Fibroblast of mammary gland (primary cell): ENCODE measurements around the gene ADAMTS20.

Source experiments
- DNase-seq: peaks from one replicate; pipeline ENCODE4 v3.0.0-alpha.2; 2010; ENCODE audit warnings: low read depth
- H3K4me3 ChIP-seq: 2 replicates; pipeline ENCODE4 v1.5.1; 2011; ENCODE audit warnings: low read depth, mild to moderate bottlenecking, low read length, moderate library complexity; ENCODE audit not compliant: control insufficient read depth
- CTCF ChIP-seq: conservative IDR thresholded peaks from 2 replicates; pipeline ENCODE4 v1.5.1; 2011; ENCODE audit warnings: low read depth, low read length, inconsistent platforms; ENCODE audit not compliant: control insufficient read depth, insufficient read depth

The ADAMTS20 gene

GRCh38 chr12:43453761-43454160 is 98.2 kb downstream of the ADAMTS20 start:
- TF ChIP-seq CTCF = no peak
- no peak for DNase-seq
- no peak overlapping the region for H3K4me3 ChIP-seq

GRCh38 chr12:43444940-43445564 is 107.0 kb downstream of the ADAMTS20 start:
- peak; percentile 70 for DNase-seq
- no peak overlapping the region for H3K4me3 ChIP-seq
- peak; percentile 95 for TF ChIP-seq CTCF

GRCh38 chr12:43436597-43436996 is 115.4 kb downstream of the ADAMTS20 start:
- H3K4me3 ChIP-seq = no peak overlapping the region
- no peak for DNase-seq
- no peak for TF ChIP-seq CTCF

- no peak overlapping the region for H3K4me3 ChIP-seq
- no peak for DNase-seq
- TF ChIP-seq CTCF = no peak
These were observed 117.4 kb downstream of the ADAMTS20 start for GRCh38 chr12:43434614-43435013.

- no peak overlapping the region for H3K4me3 ChIP-seq
- no peak for DNase-seq
- TF ChIP-seq CTCF = no peak
These were observed 123.9 kb downstream of the ADAMTS20 start for GRCh38 chr12:43428088-43428600.

GRCh38 chr12:43425361-43425760 is 126.6 kb downstream of the ADAMTS20 start:
- DNase-seq = no peak
- H3K4me3 ChIP-seq = no peak overlapping the region
- TF ChIP-seq CTCF = no peak

GRCh38 chr12:43416981-43417380 is 135.0 kb downstream of the ADAMTS20 start:
- no peak overlapping the region for H3K4me3 ChIP-seq
- DNase-seq = no peak
- no peak for TF ChIP-seq CTCF
